Thyroid gland (tissue), 4 donors: ENCODE data around the gene NAP1L4.

Experiments
- CTCF ChIP-seq, 6 experiments: fragments of 200-600 bp in 3 of 6; fragments of 450-650 bp in 3 of 6; sonication (generic) in 3 of 6; IDR thresholded peaks; one replicate each; pipeline ENCODE4 v1.5.1; 2016 to 2019; ENCODE audit warnings: antibody characterized with exemption in 6 of 6, mild to moderate bottlenecking in 2 of 6, inconsistent platforms in 1 of 6, moderate library complexity in 1 of 6
- POLR2A ChIP-seq, 2 donors: fragments of 450-650 bp; IDR thresholded peaks; one replicate each; pipeline ENCODE4 v1.6.1; 2017; ENCODE audit warnings: antibody characterized with exemption in 2 of 2, mild to moderate bottlenecking in 2 of 2, moderate library complexity in 1 of 2

- TF ChIP-seq CTCF (IDR thresholded peaks at IDR 0.05) (no peak), POLR2A (IDR thresholded peaks at IDR 0.05) (no peak)
Observed at GRCh38 chr11:2999464-2999998, 7.4 kb upstream of the NAP1L4 start.
